Effector memory CD4-positive, alpha-beta T cell (primary cell): Measurements from ENCODE around the gene C6orf120.
A peak's percentile ranks its signal among the peaks of the same experiment; 100 is the strongest.

Experiments used
- DNase-seq, 3 donors: peaks; one replicate each; pipeline ENCODE4 v3.0.0-alpha.2; 2020
- H3K27ac ChIP-seq: 2 replicates; pipeline ENCODE4 v1.7.0; 2013; ENCODE audit warnings: mild to moderate bottlenecking, low read length, moderate library complexity; ENCODE audit not compliant: insufficient read depth, poor library complexity, severe bottlenecking
- H3K27me3 ChIP-seq: replicated peaks from 2 replicates; pipeline ENCODE4 v1.7.0; 2013; ENCODE audit warnings: mild to moderate bottlenecking, low read length; ENCODE audit not compliant: insufficient read depth, control insufficient read depth, poor library complexity, severe bottlenecking
- H3K36me3 ChIP-seq: 2 replicates; pipeline ENCODE4 v1.7.0; 2013; ENCODE audit warnings: mild to moderate bottlenecking, low read length, moderate library complexity; ENCODE audit not compliant: control insufficient read depth, insufficient read depth
- H3K4me1 ChIP-seq: 2 replicates; pipeline ENCODE4 v1.7.0; 2013; ENCODE audit warnings: low read length, mild to moderate bottlenecking; ENCODE audit not compliant: control insufficient read depth, insufficient read depth, poor library complexity, severe bottlenecking
- H3K4me3 ChIP-seq: 2 replicates; pipeline ENCODE4 v1.7.0; 2013; ENCODE audit warnings: low read length, low read depth, mild to moderate bottlenecking; ENCODE audit not compliant: insufficient read depth, poor library complexity, severe bottlenecking
- H3K9me3 ChIP-seq: 2 replicates; pipeline ENCODE4 v1.7.0; 2013; ENCODE audit warnings: mild to moderate bottlenecking, low read length, moderate library complexity; ENCODE audit not compliant: control insufficient read depth

The C6orf120 gene

DNA sequence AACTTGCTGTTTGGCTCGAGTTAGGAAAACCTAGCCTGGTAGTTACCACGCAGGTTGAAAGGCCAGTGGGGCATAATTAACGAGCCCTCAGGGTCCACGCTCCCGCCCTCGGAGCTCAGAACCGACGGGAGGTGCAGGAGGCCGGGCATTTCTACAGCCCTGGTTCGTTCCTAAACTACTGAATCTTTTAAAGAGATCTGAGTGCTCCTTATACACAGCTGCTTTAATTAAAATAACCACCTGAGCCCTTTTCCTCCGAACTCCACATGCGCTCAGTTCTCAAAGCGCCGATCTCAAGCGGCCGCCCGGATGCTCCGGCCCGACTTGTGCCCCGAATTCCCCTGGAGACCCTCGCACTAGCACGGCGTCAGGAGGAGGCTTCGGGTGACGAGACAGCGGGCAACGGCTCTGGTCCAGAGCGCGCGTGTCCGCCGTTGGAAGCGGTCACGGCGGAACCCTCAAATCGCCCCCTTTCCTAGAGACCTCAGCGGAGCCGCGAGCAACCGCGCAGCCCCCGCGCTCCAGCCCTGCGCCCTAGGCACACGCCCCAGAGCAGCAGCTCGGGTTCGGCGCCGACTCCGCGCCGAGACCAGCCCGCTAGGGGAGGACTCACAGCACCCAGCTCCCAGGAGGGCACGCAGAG lies 494 bp upstream of the C6orf120 start:
- peak overlapping the region; percentile 86 for H3K4me3 ChIP-seq
- H3K36me3 ChIP-seq, result peaks cover 5% of the 10 kb centered on the region
- no peak for DNase-seq
- H3K27me3 ChIP-seq, result no peaks in the 10 kb centered on the region
- H3K27ac ChIP-seq, result peak overlapping the region; percentile 94
- peaks cover 33% of the 10 kb centered on the region for H3K4me1 ChIP-seq
- no peaks in the 10 kb centered on the region for H3K9me3 ChIP-seq

DNA sequence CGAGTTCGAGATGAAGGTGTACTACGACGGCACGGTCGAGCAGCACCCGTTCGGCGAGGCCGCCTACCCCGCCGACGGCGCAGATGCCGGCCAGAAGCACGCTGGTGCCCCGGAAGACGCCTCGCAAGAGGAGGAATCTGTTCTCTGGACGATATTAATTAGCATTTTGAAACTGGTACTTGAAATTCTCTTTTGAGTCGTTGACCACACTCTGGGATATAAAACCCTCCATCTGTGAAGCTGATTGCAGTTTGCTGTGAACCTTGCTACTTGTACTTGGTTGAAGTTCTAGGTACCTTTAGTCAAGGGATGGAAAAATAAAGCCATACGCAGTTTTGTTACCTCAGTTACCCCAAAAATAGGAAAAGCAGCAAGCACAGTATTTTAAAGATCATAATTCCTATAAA lies 917 bp downstream of the C6orf120 start:
- Histone ChIP-seq H3K9me3 (no peaks in the 10 kb centered on the region), H3K36me3 (peaks cover 12% of the 10 kb centered on the region), H3K27ac (peak overlapping the region; percentile 94), H3K4me3 (peak overlapping the region; percentile 86), H3K27me3 (no peaks in the 10 kb centered on the region), H3K4me1 (peaks cover 33% of the 10 kb centered on the region)
- DNase-seq, result no peak

DNA sequence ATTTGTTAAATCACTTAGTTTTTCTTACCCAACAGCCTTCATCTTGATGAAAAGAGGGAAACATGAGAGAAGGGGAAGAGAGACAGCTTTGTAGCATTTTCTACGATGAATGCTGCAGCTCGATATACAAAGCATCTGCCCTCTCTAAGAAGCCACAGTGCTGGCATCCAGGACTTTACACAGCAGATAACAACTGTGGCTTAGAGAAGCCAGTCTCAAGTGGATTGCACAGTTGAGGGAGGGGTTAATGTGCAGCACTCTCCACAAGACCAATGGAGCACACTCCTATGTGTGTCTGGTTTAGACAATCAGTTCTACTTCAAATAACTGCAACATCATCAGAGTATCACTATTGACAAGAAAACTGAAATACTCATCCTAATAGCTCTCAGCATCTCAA lies 5.8 kb downstream of the C6orf120 start:
- Histone ChIP-seq H3K9me3 (no peaks in the 10 kb centered on the region), H3K4me1 (peaks cover 22% of the 10 kb centered on the region), H3K27ac (no peak overlapping the region), H3K4me3 (no peak overlapping the region), H3K27me3 (no peaks in the 10 kb centered on the region), H3K36me3 (peaks cover 25% of the 10 kb centered on the region)
- no peak for DNase-seq

DNA sequence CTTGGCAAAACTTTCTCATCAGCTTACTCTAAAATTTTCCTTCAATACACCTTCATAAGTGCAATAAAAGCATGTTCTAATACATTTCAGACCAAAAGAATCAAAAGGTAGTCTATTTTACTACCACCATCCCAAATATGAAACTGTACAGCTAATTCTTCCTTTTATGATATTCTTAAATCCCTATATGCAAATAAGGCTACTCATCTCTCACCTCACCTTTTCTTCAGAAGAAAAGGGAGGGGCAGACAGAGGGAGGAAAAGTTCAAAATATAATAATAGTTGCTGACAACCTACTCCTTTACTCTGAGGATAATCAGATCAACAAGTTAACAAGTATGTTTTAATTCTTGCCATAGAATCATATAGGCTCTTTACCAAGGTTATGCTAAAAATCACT lies 7.4 kb downstream of the C6orf120 start:
- peaks cover 31% of the 10 kb centered on the region for H3K36me3 ChIP-seq
- no peak for DNase-seq
- peaks cover 8% of the 10 kb centered on the region for H3K4me1 ChIP-seq
- H3K4me3 ChIP-seq, result no peak overlapping the region
- no peaks in the 10 kb centered on the region for H3K9me3 ChIP-seq
- no peaks in the 10 kb centered on the region for H3K27me3 ChIP-seq
- no peak overlapping the region for H3K27ac ChIP-seq

DNA sequence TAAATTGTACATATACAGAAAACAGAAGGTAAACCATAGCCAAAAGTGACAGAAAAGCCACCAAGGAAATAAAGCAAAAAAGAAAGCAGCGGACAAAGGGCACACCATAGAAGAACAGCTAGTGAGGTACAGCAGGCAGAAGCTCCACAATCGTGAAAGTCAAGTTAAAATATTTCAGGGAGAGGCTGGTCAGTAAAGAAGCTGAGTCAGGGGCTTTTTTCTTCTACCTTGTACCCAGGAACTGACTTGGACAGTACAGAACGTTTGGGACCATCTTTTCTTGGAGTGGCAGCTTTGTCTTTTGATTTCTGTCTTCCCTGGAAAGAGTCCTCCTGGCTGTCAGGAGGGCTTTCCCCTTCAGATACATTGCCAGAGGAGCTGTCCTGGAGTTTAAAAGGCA lies 8.1 kb downstream of the C6orf120 start:
- H3K36me3 ChIP-seq, result peaks cover 36% of the 10 kb centered on the region
- no peaks in the 10 kb centered on the region for H3K9me3 ChIP-seq
- no peak for DNase-seq
- peaks cover 5% of the 10 kb centered on the region for H3K4me1 ChIP-seq
- no peak overlapping the region for H3K4me3 ChIP-seq
- H3K27ac ChIP-seq, result no peak overlapping the region
- H3K27me3 ChIP-seq, result no peaks in the 10 kb centered on the region

DNA sequence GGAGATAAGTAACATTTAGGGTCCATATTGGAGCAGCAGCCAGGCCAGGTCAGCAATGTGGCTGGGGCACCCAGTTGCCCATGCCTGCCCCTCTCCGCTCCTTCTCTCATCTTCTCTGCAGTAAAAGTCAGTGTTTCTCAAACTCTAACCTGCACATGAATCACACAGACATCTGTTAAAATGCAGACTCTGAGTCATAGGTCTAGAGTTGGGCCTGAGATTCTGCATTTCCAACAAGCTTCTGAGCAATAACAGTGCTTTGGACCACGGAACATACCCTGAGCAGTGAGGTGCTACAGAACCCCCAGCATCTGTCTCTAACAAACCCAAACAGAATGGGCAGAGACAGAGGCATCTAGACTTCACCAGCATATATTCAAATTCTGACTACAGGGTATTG lies 12.3 kb downstream of the C6orf120 start:
- Histone ChIP-seq H3K4me1 (no peaks in the 10 kb centered on the region), H3K9me3 (no peaks in the 10 kb centered on the region), H3K27me3 (no peaks in the 10 kb centered on the region), H3K4me3 (no peak overlapping the region), H3K27ac (no peak overlapping the region), H3K36me3 (peaks cover 37% of the 10 kb centered on the region)
- DNase-seq, result no peak

DNA sequence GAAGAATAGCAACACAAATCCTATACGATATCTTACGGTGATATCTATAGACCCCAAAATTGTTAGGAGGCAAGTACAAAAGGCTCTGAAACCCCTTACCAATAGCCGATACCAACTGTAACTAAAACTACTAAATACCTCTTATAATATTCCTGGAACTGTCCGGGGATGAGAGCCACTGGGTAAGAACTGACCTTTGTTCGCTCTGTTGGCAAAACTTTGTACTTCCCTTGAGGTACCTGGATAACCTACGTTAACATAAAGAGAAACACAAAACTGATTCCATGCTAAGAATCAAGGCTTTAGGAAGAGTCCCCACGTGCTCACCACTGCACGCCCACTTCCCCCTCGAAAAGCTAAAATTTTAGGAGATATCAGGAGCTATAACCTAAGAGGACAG lies 12.7 kb downstream of the C6orf120 start:
- peaks cover 37% of the 10 kb centered on the region for H3K36me3 ChIP-seq
- no peak for DNase-seq
- H3K4me3 ChIP-seq, result no peak overlapping the region
- H3K27me3 ChIP-seq, result no peaks in the 10 kb centered on the region
- no peaks in the 10 kb centered on the region for H3K9me3 ChIP-seq
- no peaks in the 10 kb centered on the region for H3K4me1 ChIP-seq
- no peak overlapping the region for H3K27ac ChIP-seq

DNA sequence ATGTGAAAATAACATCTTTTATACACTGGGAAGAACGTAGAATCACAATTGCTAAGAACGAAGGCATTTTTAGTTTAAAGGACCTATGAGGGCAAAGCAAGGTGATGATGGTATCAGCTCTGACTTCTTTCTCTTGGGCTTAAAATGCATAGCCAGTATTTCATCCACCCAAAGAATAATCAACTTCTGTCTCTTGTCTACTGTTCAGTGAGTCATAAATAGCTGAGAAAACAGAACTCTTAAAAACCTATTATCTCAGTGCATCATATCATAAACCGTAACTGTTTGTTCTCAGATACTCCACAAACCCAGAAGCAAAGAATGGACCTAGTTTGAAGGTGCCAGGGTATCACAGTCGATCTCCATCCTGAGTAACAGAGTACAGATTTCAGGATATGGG lies 17.2 kb downstream of the C6orf120 start:
- Histone ChIP-seq H3K9me3 (no peaks in the 10 kb centered on the region), H3K36me3 (peaks cover 21% of the 10 kb centered on the region), H3K27me3 (no peaks in the 10 kb centered on the region), H3K27ac (peak overlapping the region; percentile 29), H3K4me3 (no peak overlapping the region), H3K4me1 (peaks cover 11% of the 10 kb centered on the region)
- DNase-seq, result no peak

DNA sequence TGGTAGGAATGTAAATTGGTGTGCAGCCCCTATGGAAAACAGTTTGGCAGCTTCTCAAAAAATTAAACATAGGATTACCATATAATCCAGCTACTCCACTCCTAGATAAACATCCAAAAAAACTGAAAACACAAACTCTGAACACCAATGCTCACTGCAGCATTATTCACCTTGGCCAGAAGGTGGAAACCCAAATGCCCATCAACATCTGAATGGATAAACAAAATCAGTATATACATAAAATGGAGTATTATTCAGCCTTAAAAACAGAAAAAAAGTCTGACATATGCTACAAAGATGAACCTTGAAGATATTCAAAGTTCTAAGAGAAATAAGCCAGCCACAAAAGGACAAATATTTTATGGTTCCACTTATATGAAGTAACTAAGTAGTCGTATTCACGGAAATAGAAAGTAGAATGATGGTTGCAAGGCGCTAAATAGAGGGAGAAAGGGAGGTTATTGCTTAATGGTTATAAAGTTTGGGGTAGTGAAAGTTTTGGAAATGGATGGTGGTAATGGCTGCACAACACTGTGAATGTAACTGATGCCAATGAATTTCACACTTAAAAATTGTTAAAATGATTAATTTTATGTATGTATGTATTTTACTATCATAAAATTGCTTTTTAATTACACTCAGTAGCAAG lies 18.4 kb downstream of the C6orf120 start:
- peaks cover 11% of the 10 kb centered on the region for H3K4me1 ChIP-seq
- H3K27me3 ChIP-seq, result no peaks in the 10 kb centered on the region
- H3K27ac ChIP-seq, result no peak overlapping the region
- H3K36me3 ChIP-seq, result peaks cover 11% of the 10 kb centered on the region
- H3K4me3 ChIP-seq, result no peak overlapping the region
- no peak for DNase-seq
- no peaks in the 10 kb centered on the region for H3K9me3 ChIP-seq

DNA sequence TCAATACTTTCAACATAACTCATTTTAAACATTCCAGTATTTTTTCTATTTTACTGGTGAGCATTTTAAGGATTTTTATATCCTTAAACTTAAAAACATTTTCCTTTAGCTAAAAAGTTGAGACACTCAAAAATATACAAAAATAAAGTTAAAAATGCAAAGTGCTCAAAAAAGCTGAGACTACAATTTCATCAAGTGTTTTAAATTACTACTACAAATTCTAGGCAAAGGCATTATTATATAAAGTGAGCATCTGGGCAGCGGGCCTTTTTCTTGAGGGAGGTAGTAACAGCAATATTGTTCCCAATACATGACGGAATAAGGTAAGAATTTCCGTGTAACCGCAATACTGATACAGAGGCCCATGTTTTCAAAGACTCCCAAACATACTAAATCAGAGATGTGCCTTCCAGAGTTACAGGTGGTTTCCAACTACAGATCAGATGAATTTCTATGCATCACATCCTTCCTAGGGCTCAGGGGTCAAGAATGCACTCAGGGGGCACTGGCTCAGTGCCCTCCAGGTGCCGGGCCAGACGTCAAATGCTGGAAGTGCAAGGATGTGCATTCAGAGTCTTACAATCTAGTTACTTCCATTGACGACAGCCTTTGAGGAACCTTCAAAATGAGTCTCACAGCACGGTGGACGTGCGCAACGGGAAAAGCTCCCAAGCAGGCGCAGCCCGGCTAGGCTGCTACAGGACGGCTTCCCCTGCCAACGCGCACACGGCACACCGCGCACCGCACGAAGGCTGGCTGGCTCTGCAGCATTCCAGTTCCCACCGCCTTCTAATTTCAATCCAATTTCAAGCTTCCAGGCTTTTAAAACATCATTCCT lies 20.7 kb downstream of the C6orf120 start:
- no peaks in the 10 kb centered on the region for H3K27me3 ChIP-seq
- H3K4me3 ChIP-seq, result peak overlapping the region; percentile 84
- DNase-seq, result peak in 2 of 3 donors; percentile 11 to 29
- H3K4me1 ChIP-seq, result peaks cover 11% of the 10 kb centered on the region
- no peaks in the 10 kb centered on the region for H3K9me3 ChIP-seq
- no peaks in the 10 kb centered on the region for H3K36me3 ChIP-seq
- peak overlapping the region; percentile 90 for H3K27ac ChIP-seq
